NCI-H2171 (cell line): ENCODE results near the gene ZDHHC19.
"Not testable (repeated sequence)": the region's sequence is repeated elsewhere in the genome, so short reads cannot be mapped to it uniquely, and the experiment has no call there.

Experiments used
- DNase-seq: peaks from one replicate; lab custom pipeline; 2025; lab: John Stamatoyannopoulos, UW

ZDHHC19 gene

DNA sequence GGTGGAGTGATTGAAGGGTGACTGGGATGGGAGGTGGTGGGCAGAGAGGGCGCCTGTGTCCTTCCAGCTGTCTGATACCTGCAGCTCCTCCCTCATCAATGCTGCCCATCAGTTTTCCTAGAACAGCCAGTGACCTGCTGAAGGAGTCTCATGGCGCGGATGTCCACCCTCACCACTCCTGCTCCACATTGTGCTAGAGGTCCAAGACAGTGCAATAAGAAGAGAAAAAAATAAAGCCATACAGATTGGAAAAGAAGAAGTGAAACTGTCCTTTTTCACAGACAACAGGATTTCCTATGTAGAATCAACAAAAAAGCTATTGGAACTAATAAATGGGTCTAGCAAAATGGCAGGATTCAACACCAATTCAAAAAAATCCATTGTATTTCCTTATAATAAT is 7.4 kb downstream of the ZDHHC19 start:
- no peak for DNase-seq

DNA sequence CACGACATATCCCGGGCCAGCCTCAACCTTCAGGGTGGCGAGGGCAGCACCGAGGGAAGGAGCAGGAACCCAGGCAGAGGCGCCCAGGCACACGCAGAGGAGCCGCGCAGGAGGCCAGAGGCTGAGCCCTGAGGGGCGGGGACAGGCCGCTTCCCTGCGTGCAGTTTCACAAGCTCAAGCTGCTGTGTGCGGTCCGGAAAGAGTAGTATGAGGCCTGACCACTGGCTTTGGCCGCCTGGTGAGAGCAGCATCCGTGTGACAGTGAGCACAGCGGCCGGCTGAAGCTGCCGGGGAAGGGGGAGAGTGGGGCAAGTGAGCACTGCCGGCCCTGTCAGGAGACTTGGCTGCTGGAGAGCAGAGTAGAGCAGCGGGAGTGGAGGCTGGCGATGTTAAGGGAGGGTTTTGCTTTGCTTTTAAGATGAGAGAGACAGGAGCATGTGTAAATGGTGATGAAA is 8.7 kb downstream of the ZDHHC19 start:
- DNase-seq, result no peak

DNA sequence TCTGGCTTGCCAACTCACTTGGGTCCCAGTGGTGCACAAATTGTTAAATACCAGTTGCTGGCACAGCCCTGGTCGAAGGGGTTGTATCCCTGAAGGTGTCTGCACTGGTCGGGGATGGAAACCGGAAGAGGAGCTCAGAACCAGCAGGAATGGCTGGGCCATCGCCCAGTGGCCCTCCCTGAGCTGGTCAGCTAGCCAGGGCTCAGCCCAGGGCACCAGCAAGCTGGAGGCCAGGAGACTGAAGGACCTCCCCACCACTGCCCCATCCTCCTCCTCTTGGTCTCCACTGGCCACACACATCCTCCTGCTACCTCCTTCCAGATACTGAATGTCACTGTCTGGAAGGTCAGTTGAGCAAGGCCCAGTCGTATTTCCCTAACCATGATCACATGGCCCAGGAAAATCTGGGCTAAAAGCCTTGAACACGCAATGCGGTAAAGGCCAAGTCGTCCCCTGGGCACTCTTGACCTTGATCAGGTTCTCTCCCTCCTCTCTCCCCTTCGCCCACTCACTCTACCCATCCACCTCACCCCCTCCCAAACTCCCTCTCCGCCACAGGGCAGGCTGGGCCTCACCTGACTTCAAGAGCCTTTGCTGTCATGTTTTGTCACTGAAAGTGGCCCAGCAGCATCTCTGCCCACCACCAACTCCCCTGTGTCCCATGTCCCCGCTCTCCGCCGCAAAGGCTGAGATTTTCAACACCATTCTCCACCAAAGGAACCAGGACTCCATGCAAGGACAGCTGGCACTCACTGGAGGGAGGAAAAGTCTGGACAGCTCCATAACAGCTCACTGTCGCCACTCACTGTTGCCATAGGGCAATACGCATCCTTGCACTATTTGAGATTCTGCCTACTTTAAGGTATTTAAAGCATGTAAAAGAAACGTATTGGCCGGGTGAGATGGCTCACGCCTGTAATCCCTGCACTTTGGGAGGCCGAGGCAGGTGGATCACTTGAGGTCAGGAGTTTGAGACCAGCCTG is 12.1 kb downstream of the ZDHHC19 start:
- no peak for DNase-seq

DNA sequence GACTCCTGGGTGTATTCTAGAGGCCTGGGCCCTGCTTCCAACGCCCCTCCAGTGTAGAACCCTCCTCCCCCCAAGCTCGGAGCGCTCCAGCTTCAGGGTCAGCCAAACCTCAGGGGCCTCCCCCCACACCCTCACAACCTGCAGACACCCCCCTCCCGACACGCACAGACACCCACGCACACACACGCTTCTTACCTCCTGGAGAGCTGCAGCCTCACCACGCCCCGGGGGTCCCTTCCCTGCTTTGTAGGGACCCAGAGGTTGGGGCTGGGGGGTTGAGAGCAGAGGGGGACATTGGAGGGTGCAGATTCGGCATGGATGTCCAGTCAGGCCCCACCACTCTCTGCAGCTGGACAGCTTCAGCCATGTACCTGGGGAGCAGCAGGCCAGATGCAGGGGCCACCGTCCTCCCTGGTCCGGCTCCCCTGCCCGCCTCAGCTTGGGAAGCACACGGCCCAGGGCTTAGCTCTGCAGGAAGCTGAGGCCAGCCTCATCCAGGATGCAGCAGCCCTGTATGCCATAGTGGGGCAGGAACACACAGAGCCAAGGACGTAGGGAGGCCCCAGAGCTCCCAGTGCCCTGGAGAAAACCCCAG is 13.0 kb downstream of the ZDHHC19 start:
- no peak for DNase-seq

DNA sequence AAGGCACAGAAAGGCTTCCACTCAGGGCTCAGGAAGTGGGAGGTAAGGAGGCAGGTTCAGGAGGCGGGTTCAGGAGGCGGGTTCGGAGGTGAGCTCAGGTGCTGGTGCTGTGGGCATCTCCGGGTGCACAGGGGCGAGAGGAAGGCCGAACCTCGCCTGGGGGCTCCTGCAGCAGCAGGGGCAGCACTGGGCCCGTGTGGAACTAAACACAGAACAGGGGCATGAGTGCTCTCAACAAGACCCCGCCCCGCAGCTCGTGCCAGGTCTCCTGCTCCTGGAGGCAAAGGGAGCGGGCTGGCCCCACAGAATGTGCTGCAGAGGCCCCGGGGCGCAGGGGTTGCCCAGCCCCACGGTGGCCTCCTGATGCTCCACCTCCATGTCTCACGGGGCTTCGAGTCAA is 13.7 kb downstream of the ZDHHC19 start:
- DNase-seq, result no peak

DNA sequence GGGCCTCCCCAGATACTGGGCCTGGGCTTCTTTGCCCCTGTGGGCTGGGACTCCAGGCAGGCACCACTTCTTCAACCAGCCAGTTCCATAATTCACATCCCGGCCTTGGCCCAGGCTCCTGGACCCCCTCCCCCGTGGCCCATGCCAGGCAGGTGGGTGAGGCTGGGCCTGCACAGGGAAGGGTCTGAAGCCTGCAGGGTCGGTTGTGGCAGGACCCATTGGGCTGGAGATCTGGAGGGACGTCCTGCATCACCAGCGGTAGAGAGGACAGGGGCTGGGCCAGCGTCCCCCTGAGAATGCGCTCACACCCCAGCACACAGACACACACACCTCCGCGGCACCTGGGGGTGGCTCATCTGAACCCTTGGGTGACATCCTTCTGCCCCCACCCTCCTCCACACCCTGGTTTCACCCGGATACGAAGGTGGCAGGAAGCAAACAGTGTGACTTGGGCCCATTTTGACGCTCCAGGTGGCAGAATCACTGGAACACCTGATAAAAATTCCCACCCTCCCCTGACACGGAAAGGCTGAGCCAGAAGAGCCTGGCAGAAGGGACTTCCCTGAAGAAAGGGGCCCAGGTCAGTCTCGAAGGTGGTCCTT is 15.4 kb downstream of the ZDHHC19 start:
- no peak for DNase-seq

DNA sequence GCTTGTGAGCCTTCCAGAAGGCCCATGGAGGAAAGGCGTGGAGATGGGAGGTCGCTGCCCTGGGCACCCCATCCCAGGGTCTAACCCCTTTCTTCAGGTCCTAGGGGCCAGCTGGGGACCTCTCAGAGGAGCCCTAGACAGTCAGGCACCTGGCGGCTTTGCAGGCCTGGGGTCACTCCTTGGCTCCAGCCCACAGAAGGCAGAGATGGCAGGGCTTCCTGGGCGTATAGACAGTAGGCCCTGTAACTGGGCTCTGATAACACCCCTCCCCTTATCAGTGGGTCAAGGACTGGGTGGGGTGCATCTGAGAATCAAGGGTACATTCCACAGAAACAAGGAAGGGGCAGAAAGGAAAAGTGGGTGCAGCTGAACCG is 16.7 kb downstream of the ZDHHC19 start:
- DNase-seq, result no peak

DNA sequence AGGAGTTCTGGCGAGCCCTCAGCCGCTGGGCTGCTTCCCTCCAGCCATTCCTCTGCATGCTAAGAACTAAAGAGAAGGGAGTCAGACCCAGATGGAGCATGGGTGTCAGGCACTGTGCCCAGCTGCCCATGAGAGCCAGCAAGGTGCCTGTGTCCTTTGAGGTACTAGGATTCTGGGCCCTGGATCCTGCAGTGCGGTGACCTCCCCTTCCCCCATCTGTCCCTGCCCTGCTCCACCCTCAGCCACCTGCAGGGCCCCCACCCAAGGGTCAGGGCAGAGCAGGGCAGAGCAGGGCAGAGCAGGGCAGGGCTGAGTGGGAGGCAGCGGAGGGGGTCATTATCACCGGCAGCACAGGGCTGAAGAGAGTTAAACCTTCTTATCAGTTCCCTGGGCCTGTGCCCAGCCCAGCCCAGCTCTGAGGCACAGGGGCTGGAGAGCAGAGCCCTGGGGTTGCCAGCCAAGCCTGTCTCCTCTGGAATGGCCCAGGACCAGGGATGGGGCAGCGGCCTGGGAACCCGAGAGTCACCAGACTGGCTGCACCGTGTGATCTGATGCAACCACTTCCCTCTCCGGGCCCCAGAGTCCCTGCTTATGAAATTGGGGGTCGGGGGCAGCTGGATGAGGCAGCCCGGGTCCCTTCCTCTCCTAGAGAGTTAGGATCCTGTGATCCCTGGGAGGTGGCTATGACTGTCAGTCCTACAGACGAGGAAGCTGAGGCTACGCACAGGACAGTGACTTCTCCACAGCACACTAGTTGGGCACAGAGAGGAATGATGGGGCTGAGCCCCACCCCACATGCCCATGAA is 17.3 kb downstream of the ZDHHC19 start:
- DNase-seq, result no peak

DNA sequence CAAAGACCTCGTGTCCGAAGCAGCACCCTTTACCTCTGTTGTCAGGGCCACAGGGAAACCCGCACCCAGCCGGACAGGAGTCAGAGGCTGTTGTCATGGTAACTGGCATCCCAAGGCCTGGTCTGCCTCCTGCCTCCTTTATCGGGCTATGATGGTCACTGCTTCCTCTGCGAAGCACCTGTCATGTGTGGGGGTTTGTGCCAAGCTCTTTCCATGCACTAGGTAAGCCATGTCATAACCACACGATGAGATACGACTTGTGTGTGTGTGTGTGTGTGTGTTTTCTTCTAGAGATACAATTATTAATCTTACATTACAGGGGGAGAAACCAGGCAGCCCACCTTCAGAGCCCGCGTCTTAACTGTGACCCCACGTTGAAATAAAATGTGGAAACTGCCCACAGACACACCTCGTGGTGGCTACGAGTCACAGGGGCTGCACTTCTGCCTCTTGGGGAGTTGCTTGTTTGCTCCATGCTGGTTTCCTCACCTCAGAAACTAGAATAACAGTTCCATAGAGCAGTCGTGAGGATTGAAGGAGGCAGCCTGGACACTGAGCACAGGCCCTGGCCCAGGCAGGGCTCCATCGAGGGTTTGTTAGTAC is 18.0 kb downstream of the ZDHHC19 start:
- DNase-seq, result no peak

DNA sequence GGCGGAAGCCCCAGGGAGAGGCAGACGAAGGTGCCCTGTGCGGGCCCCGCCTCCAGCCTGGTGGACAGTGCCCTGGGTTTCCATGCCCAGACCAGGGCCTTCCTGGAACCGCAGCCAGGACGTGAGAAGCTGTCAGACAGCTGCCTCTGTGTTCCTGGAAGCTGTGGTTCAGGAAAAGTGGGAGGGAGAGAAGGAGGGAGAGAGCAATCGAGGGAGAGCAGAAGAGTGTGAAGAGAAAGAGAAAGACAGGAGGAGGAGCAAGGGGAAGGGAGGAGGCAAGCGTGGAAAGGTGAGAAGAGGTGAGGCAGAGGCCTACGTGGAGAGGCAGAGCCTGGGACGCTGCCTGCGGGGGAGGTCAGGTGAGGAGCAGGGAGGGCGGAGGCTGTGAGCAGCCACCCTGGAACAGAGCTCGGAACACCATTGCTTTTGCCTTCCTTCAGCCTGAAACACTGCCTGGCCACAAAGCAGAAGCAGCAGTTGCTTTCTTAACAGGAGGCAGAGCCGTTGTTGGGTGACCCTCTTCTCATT is 18.6 kb downstream of the ZDHHC19 start:
- DNase-seq, result no peak

DNA sequence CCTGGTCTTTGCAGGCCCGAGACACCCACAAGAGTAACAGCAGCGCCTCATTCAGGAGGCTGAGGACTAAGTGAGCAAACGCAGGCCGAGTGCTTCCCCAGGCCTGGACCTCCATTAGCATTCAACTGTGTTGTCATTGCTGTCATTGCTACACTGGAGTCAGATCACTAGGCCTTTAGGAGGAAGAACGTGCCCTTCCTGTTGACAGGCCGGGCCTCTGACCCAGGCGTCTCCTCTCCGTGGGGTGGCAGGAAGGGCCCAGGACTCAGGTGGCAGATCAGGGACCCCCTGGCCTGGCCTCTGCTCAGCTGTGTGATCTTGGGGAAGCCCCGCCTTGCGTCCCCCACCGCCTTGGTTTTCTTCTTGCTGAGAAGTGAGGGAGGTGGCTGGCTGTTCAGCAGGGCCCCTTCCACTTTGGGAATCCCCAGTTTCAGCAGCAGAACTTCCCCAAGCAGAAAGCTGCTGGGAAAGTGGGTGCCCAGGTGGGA is 19.1 kb downstream of the ZDHHC19 start:
- no peak for DNase-seq

DNA sequence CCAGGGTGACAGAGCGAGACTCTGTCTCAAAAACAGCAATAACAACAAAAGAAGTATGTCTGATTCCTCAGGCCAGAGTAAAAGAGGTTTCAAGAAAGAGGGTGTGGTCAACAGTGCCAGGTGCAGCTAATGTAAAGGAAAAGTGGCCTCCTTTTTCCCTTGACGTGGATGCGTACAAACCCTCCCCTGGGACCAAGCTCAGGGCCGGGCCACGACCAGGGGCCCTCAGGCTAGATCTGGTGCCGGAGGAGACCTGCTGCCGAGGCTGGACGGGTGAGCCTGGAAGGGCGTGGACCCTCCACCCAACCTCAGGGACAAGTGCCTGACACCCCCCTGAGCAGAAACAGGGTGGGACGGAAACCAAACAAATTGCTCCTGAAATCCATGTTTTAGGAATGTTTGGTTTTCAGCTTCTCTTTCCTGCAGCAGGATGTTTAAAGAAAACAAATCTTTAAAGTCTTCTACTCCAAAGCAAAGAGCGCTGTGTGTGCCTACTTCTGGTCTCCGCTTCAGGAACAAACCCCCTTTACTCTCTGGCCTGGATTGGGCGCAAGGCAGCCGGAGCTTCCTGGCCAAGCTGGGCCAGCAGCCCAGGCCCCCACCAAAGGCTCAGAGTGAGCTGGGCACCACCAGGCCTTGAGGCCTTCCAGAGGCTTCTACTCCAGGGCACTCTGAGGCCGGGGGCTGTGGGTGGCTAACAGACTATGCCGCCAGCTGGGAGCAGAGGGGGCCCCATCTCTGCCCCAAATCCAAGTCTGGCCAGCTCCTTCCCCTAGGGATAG is 21.4 kb downstream of the ZDHHC19 start:
- no peak for DNase-seq

DNA sequence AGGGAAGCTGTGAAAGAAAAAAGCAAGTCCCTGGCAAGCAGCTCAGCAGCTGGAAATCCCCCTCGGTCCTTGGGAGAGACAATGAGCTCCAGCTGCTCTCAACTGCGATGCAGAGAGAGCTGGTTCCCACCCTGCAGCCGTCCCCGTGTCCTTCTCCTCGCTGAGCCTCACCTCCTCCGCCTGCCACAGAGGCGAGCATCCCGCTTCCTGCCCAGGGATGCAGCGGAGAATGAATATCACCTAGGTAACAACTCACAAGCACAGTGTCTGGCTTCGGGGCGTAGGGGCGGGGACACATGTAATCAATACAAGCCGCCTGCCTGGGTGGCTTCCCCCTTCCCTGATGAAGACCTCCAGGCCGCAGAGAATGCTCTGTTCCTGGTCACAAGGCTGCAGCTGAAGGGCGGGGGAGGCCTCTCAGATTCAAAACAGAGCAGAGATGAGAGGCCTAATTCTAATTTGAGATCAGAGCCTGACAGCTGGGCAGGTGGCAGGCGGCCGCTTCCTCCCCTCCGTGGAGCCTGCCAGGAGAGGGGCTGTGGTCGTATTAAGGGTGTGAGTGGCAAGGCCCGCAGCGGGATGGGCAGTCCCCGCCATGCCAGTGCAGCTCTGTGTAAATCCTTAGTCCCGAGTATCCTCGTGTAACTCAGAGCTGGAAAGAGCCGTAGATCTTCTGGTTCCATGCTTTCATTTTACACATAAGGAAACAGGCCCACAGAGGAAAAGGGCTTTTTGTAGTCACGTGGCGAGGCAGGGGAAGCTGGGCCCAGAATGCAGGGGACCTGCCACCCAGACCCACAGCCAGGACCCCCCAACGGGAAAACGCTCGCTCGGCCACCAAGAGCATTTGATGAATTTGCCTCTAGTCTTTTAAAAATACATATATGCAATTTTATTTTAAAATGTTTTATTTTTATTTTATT is 24.3 kb downstream of the ZDHHC19 start:
- peak; percentile 50 for DNase-seq

DNA sequence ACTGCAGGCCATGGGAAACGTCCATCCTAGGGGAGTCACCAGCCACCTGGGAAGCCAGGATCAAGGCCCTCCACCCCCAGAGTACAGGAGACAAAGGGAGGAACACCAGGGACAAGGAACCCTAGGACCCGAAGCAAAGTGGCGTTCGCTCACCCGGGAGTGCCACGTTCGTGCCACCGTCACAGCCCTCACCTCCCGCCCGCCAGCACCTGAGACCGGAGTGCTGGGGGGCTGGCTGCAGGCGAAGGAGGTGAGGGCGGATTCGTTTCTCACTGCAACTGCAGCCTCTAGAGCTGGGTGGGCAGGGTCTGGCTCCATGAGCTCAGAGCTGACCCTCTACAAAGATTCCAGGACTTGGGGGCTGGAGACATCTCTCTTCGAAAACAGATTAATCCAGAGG is 26.3 kb downstream of the ZDHHC19 start:
- DNase-seq, result no peak

DNA sequence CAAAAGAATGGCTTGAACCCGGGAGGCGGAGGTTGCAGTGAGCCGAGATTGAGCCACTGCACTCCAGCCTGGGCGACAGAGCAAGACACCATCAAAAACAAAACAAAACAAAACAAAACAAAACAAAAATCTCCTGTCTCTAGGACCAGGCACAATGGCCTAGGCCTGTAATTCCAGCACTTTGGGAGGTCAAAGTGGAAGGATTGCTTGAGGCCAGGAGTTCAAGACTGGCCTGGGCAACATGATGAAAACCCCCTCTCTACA is 27.1 kb downstream of the ZDHHC19 start:
- not testable (repeated sequence) for DNase-seq

DNA sequence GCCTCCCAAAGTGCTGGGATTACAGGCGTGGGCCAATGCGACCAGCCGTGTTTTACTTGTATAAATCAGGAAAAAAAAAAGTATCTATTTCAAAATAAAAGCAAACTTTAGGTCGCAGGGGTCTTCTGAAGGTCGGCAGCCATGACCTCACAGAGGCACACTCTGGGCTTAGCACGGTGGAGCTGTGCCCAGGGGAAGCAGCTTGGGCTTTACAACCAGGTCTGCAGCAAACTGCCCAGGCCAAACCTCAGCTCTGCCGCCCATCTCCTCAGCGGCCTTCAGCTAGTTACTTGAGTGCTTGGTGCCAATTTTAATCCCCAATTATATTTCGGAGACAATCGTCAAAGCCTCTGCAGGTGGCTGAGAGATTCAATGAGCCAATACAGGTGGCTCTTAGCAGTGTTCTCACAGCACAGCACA is 30.1 kb downstream of the ZDHHC19 start:
- DNase-seq, result no peak

DNA sequence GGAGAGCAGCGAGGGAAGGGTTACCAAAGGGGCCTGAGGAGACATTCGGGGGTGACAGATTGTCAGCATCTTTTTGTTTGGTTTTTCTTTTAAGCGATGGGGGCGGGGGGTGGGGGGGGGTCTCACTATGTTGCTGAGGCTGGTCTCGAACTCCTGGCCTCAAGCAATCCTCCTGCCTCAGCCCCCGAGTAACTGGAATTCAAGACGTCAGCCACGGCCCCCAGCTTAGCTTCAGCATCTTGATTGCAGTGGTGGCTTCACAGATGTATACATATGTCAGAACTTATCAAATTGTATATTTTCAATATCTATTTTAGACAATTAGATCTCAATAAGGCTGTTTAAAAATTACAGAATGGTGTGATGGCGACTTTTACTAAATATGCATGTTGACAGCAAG is 30.9 kb downstream of the ZDHHC19 start:
- DNase-seq, result no peak

DNA sequence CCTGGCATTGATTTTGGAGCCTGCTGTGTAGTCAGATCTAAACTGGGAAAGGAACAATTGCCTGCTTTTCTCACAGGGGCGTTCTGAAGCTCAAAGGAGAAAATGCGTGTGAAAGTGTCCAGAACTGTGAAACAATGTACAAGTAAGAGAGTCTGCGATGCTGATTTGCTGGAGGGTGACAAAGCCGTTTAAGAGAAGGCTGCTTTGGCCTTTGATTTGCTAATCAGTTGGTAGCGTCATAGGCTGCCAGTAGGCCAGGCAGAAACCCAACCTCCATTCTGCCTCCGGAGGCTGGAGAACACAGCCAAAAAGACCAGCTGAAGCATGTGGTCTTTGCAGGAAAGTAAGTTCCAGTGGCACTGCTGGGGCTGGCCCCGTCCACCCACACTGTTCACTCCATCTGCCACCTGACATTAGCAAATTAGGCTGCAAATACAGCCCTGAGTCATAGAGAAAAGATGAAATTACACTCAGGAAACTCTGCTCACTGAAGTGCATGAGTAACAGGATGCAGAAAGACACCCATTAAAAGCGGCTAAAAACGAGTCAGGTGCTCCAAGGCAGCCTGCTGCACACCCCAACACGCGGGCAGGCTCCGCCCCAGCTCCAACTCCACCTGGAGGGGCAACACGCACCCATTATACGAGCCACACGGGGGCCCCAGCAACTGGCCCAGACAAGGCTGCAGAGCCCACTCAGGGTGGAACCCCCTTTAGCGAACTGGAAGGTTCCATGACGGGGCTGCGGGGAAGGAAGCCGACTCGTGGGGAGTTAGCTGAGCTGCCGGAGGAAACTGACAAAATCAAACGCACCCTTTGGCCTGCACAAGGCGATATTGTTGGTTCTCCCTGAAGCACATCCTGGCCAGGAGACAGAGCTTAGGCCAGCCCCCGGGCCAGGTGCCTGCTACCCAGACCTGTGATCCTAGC is 31.6 kb downstream of the ZDHHC19 start:
- DNase-seq, result peak; percentile 41

DNA sequence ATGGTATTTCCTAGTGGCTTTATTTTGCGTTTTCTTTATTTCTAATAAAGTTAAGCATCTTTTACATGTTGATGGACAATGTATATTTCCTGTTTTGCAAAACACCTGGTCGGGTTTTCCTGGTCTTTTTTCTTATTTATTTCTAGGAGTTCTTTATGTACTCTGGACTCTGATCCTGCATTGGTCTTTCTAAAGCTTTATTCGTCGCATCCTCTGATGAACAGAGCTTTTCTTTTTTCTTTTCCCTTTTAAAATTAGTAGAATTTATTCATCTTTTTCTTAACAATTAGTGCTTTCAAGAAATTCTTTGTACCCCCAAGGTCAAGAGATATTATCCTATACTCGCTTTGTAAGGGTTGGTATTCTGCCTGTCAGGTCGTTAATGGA is 32.2 kb downstream of the ZDHHC19 start:
- DNase-seq, result no peak
